GM18499 (cell line): ENCODE measurements around the gene PDCD1LG2.
A peak's percentile ranks its signal among the peaks of the same experiment; 100 is the strongest.

Experiments used
- ATAC-seq: cut with Tn5 transposase; IDR thresholded peaks from one replicate; pipeline ENCODE4 v1.9.1; 2021; ENCODE audit warnings: moderate number of reproducible peaks; ENCODE audit not compliant: insufficient read depth, unreplicated experiment

PDCD1LG2 gene

GRCh38 chr9:5592904-5593303 lies 82.6 kb downstream of the PDCD1LG2 start:
- ATAC-seq = no peak

GRCh38 chr9:5593904-5594303 lies 83.6 kb downstream of the PDCD1LG2 start:
- ATAC-seq = no peak

- ATAC-seq = no peak
Observed at GRCh38 chr9:5596173-5596572, 85.8 kb downstream of the PDCD1LG2 start.

DNA sequence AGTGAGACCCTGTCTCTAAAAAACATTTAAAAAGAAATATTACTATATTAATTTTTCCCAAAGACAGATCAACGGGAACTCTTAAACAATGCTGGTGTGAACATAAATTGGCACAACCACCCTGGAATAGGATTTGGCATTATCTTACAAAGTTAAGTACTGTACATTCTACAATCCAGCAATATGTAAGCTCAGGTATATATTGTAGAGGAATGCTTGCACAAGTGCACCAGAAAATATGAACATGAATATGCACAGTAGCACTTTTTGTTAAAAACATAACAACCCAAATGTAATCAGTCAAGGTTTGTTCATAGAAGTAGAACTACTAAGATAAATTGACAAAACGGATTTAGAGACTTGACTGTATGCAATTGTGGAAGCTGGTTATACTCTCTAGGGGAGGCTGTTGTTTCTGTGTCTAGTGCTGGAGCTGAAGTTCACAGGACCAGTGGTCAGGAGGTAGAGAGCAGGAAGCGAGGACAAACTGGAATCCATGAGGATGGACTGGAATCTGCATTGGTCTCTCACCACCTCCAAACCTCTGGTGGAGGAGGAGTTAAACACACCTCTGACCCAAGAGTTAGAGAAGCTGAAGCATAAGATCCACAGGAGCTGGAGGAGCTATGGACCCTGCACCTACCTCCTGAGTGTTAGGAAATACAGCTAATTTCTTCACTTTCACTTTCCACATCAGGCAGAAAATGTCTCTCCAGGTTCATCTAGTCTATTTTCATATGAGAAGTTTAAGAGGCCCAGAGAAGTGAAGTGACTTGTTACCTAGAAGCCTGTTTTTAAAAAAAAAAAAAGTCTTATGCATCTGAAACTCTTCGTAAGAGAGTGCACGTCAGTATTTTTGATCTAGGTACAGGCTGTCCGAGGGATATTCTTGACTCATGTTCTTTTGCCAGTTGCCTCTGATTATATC lies 98.2 kb downstream of the PDCD1LG2 start:
- ATAC-seq = no peak

- no peak for ATAC-seq
Observed at GRCh38 chr9:5609226-5609596, 98.9 kb downstream of the PDCD1LG2 start.

DNA sequence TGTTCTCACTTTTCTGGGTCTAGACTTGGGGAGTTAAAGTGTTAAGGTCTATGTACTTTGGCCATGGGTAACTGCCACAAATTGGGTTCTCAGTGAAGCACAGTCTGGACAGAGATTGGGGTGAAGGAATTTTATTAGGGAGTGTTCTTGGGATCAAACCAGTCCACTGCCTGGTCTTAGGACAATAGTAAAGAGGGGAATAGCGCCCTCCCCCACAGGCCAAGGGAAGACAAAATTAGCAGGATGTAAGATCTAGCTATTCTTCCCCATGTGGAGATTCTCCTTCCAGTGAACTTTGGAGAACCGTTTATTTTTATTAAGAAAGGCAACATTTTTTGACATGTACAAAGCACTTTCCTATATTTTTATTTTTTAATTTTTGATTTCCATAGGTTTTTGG lies 100.2 kb downstream of the PDCD1LG2 start:
- ATAC-seq = no peak

GRCh38 chr9:5611321-5612184 lies 101.2 kb downstream of the PDCD1LG2 start:
- ATAC-seq = no peak

- ATAC-seq = no peak
Observed at GRCh38 chr9:5612185-5612530, 101.8 kb downstream of the PDCD1LG2 start.

DNA sequence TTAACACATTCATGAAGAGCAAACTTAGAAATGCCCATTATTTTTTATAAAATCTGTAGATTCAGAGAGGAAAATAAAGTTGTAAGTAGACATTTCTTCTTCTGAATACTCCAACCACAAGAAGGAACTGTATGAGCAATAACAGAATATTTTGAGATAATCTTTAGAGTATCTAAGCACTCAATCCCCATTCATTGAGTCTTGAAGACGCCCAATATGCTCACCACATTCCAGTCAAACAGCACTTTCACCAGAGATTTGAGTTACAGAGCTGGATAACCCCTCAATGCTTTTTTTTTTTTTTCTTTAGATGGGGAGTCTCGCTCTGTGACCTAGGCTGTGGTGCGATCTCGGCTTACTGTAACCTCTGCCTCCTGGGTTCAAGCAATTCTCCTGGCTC lies 103.9 kb downstream of the PDCD1LG2 start:
- ATAC-seq = no peak

- no peak for ATAC-seq
Observed at GRCh38 chr9:5614985-5615384, 104.7 kb downstream of the PDCD1LG2 start.

- peak; percentile 98 for ATAC-seq
Observed at GRCh38 chr9:5617749-5618148, 107.4 kb downstream of the PDCD1LG2 start.

DNA sequence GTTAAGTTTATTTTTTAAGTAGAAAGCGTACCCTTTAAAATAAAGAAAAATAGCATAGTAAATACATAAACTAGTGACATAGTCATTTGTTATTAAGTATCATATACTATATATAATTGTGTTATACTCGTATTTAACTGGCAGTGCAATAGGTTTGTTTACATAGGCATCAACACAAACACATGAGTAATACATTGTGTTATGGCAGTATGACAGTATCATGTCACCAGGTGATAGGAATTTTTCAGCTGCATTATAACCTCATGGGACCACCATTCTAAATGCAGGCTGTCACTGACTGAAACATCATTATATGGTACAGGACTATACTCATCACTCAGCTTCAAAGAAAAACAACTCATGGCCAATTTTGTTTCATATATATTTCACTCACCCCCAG lies 110.2 kb downstream of the PDCD1LG2 start:
- ATAC-seq = no peak
